Stimulated activated CD4-positive, alpha-beta T cell treated with anti-CD3 and anti-CD28 coated beads, Interleukin-12 subunit alpha, Interleukin-12 subunit beta, amount 100 ng/mL, for 24 hours (primary cell): ENCODE measurements around the gene TSPYL4.

ENCODE experiments used
- DNase-seq, 2 experiments: peaks; one replicate each; pipeline ENCODE4 v3.0.0-alpha.2; 2020; ENCODE audit warnings: low read depth in 2 of 2

The TSPYL4 gene

DNA sequence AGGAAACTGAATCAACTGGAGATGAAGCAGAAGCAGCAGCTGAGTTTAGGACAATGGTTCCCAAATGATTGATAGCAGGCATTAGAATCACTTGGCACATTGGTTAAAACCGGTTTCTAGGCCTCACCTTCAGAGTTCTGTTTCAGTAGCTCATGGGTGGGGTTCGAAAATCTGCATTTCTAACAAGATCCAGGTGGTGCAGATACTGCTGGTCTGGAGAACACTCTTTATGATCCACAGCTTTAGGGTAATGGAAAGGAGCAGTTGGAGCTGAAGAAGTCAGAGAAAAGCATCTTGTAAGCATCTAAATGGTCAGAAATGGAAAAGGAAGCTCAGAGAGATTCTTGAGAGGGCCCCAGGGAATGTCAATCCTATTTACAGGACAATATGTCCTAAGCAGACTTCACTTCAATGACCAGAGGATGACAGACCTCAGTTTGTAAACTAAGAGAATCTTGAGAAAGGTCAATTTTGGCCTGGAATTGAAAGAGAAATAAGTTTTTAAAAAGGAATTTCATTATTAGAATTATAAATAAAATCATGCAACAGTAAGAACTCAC is 17.4 kb upstream of the TSPYL4 start:
- DNase-seq, result no peak

DNA sequence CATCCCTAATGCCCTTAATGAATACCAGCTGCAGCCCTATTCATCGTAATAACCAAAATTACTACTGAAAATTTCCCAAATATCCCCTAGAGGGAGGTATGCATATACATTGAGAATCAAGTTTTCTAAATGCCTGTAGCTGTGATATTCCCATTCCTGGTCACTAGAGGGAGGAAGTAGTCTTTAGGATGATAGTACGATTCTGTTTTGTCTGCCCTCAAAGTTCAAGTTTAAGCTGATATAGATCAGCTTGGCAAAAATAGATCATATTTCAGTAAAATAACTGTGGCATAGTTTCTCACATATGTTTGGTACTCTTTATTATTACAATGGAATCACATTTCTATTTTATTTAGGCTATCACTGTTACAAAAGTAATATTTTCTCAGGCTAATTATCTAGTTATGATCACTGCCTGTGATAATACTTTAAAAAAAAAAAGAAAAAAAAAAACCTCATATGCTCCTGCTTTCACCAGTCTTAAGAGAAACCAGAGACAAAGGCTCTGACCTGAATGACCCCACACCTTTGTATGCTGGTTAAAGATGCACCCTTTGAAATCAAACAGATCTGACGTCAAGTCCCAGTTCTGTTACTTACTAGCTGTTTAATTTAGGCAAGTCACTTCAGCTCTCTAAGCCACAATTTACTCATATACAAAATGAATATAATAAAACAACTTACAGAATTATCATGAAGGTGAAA is 14.9 kb upstream of the TSPYL4 start:
- no peak for DNase-seq

DNA sequence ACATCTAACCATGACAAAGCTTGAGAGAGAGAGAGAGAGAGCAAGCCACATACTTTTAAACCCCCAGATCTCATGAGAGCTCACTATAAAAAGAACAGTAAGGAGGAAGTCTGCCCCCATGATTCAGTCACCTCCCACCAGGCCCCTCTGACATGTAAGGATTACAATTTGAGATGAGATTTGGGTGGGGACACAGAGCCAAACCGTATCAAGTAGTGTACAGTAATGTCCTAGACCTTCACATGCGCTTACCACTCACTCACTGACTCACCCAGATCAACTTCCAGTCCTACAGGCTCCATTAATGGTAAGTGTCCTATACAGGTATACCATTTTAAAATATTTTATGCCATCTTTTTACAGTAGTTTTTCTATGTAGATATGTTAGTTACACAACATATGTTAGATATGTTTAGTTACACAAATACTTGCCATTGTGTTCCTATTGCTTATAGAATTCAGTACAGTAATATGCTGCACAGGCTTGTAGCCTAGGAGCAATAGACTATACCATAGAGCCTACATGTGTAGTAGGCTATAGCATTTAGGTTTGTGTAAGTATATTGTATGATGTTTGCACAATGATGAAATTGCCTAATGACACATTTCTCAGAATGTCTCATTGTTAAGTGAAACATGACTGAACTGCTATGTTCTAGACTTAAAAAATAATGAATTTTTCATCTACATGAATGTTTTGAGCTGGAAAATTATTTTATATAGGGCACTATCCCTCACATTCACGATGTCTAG is 14.1 kb upstream of the TSPYL4 start:
- DNase-seq, result no peak

DNA sequence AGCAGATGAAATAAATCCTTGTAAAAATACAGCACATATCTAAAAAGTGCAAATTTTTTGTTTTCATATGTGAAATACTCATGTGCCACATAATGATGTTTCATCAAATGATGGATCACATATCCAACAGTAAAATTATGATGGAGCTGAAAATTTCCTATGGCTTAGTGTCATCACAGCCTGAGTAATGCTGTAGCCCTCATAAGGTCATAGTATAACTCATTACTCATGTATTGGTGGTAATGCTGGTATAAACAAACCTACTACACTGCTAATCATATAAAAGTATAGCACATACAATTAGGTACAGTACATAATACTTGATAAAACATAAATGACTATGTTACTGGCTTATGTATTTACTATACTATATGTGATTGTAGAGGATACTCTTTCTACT is 12.9 kb upstream of the TSPYL4 start:
- no peak for DNase-seq

DNA sequence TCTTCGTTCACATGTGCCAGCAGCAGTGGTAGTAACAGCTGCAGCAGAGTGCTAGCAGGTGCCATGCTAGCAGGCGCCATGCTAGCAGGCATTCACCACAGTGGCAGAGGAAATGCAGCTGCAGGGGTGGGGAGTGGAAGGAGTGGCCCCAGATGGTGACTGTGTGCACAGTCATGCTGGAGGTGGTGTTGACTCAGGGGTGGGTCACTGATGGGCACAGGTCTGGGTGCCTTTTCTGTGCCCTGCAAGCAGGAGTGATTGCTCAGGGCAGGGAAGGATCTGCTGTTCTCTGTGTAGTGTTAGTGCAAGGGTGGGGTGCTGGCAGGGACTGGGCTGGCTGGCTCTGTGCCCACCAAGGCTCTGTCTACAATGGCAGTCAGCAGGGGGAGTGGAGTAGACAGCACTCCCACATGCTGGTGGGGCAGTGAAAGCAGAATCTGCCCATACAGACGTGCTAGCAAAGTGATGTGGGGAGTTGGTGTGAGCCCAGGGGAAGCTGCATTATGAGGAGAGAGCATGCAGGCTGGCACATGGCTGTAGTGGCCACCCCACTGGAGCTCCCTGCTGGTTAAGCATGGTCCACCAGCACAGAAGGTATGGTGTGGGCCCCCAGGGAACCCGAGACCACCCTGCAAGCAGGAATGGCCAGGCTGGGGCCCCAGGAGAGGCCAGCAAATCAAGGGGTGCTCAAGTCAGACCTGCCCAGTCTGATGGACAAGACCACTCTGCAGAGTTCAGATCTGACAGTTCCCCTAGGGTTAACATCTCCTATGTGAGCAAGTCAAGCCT is 11.4 kb upstream of the TSPYL4 start:
- no peak for DNase-seq

DNA sequence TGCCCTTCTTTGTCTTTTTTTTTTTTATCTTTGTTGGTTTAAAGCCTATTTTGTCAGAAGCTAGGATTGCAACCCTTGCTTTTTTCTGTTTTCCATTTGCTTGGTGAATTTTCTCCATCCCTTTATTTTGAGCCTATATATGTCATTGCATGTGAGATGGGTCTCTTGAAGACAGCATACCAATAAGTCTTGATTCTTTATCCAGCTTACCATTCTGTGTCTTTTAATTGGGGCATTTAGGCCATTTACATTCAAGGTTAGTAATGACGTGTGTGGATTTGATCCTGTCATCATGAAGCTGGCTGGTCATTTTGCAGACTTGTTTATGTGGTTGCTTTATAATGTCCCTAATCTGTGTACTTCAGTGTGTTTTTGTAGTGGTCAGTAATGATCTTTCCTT is 9.5 kb upstream of the TSPYL4 start:
- no peak for DNase-seq

DNA sequence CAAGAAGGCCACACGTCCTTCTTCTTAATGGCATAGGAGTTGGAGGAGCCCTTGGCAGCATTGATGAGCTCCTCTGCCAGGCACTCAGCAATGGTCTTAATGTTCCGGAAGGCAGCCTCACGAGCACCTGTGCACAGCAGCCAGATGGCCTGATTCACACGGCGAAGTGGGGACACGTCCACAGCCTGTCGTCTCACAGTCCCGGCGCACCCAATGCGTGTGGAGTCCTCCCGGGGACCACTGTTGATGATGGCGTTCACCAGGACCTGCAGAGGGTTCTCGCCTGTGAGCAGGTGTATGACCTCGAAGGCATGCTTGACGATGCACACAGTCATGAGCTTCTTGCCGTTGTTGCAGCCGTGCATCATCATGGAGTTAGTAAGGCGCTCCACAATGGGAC is 4.6 kb upstream of the TSPYL4 start:
- no peak for DNase-seq

DNA sequence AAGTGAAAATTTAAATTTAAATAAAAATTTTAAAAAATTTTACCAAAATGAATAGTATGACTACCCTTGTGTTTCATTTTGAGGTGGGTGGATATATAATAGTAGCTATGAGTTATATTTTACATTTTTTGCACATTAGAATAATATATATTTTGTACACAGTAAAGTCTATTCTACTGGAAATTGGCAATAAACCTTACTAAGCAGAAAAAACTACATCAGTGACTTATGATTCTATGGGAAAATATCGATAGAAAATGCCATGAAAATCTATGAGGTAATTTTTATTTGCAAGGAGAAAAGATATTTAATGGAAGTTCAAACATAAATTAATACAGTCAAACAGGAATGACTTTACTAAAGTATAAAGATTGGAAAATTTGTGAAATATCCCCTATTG is 2.8 kb upstream of the TSPYL4 start:
- no peak for DNase-seq

DNA sequence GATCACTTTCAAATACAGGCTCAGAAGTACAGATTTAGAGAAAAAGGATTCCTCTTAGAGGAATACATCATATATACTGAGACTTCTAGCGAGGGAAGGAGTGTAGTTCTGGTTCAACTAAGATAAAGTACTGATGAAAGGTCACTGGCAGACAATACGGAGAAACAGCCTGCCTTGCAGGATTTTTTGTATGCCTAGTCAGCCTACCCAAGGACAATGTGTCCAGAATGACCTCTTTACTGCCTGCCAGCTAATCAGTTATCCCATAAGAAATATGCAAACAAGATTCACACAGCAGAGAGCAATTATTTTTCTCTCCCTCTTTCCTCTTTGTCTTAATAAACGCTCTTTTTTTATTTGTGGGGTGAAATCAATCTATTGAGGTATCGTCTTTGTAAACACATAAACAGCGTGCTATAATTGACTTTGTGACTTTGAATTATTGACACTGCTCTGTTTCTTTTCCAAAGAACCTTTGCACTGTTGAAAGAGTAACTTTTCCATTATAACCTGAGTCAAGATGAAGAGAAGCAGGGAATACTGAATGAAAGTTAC is 1.4 kb upstream of the TSPYL4 start:
- DNase-seq, result no peak

DNA sequence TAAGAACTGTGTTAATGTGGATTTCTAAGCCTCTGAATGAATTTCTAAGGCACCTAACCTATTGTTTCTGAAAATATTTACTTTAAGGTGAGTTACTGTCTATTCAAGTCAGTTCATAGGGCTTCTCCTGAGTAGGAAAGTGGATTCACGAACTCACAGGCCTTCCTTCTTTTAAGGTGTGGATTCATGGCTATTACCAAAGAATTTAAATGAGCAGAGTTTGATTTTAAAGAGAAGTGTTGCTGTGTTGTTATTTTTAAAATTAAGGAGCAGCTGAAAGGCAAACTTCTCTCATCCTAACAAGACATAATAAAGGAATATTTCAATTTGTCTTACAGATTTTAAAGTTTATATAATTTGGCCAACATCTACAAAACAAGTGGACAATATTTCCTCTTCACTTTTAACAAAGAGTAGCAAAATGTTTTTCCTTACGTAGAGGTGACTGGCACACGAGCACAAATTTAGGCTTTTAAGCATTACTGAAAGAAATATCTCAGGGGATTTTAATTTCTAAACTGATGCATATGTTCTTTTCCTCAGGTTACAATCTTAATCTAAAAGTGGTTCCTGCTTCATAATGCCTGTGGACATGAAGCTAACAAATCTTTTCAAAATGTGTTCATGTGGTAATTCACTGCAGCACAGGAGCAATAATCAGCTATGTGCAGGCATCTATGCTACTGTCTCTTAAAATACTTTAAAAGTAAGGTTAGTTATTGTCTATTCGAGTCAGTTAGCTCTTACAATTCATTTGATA is 602 bp upstream of the TSPYL4 start:
- no peak for DNase-seq

DNA sequence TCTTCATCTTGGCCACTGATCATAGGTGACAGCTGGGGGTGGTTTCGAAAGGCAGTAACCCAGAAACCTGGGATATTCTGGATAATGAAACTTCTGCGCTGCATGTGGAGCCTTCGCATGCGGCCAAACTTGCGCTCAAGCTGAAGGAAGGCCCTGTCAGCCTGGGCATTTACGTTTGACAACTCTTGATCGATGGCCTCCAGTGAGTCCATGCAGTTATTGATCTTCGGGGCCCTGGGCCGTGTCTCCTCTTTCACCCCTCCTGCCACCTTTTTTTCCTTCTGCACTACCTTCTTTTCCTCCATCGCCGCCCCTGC is 729 bp downstream of the TSPYL4 start:
- DNase-seq, result no peak

DNA sequence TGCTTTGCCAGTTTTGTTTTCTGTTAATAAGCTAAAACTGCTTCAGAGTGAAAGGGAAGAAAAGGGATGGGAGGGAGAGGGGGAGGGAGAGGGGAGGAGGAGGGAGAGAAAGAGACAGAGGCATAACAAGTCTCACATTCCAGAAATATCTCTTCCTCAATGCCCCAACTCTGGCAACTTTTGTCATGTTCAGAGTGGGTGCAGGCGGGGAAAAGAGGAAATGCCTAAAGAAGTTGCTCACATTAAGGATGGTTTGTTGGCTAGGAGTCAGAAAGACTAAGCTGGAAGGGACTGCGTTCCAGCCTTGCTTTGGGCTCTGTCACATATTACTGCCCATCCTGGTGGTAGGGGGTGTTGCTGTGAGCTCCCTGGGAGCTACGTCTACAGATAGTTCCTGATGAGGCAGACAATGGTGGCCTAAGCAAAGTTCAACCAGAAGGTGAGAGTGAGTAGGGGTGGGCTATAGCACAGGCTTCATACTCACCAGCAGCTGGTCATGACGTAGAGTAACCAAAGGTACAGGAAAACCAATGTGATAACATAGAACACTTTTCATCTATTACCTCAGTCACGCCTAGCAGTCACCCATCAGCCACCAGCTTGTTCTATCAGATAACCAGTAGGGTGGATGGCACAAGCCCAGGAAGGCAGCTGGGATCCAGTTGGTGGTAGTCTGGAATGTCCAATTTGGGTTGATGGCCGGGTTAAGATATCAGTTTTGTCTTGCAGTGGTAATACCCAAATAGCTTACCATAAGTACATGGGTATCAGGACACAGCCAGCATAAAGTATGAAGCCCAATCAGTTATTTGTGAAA is 2.1 kb downstream of the TSPYL4 start:
- DNase-seq, result no peak

DNA sequence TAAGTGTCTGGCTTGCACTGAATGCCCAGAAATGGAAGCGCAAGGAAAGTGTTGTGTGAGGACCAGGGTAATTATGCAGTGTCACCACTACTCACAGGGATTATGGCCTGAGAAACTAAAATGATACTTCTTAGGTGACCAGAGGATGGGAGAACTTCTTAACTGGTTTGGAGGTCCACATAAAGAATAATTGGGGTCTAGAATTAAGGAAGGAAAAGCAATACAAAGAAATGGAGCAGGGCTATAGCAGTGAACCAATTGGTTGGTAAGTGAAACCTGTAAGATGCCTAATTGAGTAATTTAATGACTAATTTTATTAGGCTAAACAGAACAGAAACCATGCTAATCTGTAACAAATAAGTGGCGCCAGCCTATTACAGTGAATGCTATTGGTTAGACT is 5.3 kb downstream of the TSPYL4 start:
- no peak for DNase-seq

DNA sequence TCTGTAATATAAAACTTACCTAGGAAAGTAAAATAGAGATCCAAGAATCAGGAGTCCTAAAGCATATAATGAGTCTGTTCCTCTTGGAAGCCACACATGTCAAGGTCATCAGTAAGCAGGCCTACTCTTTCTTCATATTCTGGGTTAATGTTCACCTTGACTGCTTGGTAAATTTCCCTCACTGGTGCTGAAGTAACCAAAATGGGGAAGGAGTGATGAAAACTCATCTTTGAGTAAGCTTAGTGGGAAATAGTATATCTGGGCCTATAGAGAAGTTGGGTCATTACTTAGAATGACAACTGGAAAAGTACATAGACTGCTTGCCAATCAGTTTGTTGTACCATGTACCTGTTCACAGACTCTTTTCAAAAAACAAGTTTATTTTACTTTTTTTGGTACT is 6.6 kb downstream of the TSPYL4 start:
- no peak for DNase-seq

DNA sequence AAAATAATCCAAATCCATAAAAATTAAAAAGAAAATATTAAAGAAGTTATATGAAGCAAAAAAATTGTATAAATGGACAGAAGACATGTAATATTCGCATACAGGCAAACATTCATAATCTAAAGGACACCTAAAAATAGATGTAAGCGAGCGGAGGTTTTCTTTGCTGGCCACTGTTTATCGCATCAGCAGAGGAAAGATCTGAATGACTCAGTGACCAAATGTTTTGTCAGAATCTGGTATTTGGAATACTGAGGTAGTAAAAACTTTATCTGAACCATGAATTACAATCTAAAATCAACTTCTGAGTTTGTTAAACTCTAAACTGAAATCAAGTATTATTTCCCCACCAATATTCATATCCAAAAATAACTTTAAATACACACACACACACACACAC is 7.8 kb downstream of the TSPYL4 start:
- no peak for DNase-seq

DNA sequence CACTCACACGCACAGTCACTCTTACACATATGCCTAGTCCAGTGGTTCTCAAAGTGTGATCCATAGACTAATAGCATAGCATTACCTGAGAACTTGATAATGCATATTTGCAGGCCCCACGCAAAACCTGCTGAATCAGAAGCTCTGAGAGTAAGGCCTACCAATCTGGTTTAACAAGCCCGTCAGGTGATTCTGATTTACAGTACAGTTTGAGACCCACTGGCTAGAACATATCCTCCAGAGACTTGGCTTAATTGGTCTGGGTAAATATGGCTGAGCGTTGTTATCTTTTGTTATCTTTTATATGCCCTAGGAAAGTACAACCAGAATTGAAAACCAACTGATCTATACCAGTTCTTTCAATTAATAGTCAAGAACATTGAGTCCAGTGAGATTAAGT is 9.6 kb downstream of the TSPYL4 start:
- DNase-seq, result no peak

DNA sequence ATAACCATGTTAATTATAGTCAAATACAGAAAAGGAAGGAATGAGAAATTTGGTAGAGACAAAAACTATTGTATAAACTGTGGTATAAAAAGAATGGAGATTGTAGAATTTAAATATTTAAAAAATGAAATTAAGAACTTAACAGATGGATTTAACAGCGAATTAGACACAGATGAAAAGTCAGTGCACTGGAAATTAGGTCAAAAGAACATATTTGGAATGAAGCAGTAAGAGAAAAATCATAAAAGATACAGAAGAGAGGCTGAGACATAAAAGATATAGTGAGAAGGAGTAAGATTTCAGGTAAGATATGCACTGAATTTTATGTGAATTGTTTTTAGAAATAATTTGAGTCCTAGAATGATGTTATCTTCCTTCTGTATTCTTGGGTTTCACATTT is 14.0 kb downstream of the TSPYL4 start:
- DNase-seq, result no peak

DNA sequence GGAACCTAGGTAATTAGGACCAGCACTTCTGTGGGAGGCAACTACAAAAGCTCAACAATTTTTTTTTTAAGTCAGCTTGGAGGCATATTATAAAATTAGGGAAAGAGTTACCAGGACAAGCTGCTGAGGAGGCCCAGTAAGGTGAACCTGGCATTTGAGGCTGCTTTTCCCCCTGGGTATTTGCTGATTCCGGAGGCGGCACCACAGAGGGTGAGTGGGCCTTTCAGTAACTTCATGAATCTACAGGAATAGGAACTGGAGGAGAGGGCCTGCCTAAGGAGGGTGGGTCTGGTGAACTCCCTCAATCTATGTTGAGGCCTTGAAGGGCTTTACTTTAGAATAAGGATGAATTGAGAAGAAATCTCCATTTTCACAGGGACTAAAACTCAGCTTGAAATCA is 14.6 kb downstream of the TSPYL4 start:
- DNase-seq, result no peak

DNA sequence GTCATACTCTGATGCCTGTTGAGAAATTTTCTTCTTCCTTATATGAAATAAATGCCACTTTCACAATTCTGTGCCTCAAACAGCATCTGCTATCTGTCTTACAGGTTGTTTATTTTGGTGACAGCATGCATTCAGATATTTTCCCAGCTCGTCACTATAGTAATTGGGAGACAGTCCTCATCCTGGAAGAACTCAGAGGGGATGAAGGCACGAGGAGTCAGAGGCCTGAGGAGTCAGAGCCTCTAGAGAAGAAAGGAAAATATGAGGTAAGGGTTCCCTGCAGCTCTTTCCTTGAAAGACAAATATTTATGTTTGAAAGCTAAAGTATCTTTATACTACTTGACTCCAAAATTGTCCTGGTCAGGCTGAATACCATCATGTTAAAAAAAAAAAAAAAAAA is 15.8 kb downstream of the TSPYL4 start:
- DNase-seq, result no peak

DNA sequence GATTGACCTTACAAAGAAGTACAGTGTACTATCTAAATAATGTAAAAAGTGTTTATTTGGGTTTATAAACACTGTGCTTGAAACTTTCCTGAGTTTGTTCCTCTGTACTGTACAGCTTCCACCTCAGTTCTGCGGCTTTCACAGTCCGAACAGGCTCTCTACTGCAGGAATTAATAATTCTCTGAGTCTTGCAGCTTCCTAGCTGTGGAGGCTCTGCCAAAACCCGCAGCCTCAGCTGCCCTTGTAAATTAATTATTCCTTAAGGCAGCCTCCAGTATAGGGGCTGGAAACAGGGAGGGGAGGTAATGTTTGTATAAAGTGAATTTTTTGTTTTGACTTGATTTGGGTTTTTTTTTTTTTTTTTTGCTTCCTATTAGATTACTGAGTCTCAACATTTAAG is 19.2 kb downstream of the TSPYL4 start:
- DNase-seq, result no peak
